GM19035 (cell line): ENCODE results near the gene AP1S1.
"Not testable (repeated sequence)": the region's sequence is repeated elsewhere in the genome, so short reads cannot be mapped to it uniquely, and the experiment has no call there.

Source experiments
- ATAC-seq: cut with Tn5 transposase; IDR thresholded peaks from one replicate; pipeline ENCODE4 v1.9.1; 2021; ENCODE audit not compliant: unreplicated experiment

AP1S1 gene

DNA sequence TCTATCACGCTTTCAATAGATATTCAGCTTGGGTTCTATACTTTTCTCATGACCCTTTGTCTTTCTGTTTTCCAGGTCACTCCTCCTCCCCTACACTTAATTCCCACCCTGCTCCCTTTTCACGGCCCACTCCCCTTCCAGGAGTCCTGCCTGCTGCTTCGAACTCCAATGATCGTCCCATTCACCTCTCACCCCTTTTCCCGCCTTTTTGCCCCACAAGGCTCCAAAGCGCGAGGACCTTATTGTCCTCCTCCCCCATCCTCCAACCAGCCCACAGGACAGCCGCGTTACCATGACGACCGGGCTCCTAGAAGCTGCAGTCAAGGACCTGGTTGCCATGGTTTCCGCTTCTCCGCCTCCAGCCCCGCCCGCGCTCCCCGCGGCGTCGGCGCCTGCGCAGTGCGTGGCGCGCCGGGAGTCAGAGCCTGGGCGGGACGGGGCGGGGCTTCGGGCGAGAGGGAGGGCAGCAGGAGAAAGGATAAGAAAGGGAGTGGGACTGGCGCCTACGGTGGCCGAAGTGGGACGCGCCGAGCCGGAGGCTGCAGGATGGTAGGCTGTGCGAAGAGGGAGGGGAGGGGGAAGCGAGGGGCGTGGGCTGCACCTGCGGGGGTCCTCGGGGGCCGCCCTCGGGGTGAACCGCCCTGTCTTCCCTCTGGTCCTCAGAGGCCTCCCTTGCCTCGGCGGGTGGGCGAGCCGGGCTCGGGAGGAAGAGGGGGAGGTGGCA lies at the start of gene AP1S1:
Gene AP1S1, plus strand, starts transcription at position 508 of the 724 bp plus-strand sequence. Its CDS starts 39 bp downstream, at position 547.
- peak; percentile 76 for ATAC-seq

DNA sequence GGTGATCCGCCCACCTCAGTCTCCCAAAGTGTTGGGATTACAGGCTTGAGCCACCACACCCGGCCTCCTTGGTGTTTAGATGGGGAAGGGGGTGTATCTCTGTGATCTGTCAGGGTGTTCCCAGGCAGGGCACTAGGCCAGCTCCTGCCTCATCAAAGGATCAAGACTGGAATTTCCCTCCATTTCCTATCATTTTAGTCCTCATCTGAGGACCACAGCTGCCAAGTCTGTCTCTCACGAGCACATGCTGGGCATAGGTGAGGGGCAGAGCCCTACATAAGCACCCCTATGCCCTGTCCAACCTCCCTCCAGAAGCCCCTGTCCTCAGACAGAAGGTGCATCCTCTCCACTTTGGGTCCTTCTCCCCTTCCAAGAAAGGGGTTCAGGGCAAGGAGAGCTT lies 49.5 kb upstream of the AP1S1 start:
- no peak for ATAC-seq

DNA sequence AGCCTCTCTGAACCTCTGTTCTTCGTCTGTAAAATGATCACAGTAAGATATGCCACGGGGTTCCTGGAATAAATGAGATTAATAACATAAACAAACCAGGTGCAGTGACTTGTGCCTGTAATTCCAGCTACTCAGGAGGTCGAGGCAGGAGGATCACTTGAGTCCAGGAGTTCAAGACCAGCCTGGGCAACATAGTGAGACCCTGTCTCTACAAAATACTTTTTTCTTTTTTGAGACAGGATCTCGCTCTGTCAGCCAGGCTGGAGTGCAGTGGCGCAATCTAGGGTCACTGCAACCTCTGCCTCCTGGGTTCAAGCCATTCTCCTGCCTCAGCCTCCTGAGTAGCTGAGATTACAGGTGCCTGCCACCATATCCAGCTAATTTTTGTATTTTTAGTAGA lies 49.0 kb upstream of the AP1S1 start:
- not testable (repeated sequence) for ATAC-seq

DNA sequence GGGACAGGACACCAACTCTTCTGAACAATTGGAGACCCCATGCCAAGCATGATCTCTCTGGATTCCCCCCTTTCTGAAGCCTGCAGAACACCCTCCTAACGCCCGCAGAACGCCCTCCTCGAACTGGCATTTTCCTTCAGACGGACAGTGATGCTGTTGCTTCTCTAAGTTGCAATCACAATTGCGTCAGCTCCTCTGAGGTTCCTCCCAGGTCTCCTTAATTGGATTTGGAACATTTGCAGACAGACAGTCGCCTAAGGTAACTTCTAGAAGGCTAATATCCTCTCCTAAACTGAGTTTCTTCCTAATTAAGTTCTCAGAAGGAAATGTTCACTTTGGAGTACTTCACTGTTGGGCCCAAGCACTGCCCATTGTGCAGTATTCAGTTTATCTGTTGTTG lies 47.9 kb upstream of the AP1S1 start:
- no peak for ATAC-seq

DNA sequence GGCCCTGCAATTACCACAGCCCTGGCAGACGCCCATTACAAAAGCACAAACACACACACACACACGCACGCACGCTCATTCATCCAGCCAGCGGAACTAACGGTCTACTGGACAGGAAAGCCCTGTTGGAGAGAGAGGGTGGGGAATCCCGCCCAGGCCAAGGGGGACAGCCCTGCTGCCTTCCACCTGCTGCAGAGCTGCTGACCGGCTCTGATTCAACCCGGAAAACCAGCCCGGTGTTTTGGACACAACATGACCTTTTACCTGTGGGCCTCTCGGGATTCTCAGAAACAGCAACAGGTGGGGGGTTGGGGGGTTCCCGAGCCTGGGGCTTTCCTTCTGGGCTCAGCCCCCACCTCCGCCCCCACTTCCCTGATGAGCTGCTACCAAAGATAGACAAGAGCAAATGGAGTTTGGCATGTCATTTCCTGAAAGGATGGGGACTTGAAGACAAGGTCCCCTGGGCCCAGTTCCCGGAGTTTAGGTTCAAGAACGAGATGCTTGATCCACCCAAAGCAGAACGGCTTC lies 45.9 kb upstream of the AP1S1 start:
- ATAC-seq = no peak

DNA sequence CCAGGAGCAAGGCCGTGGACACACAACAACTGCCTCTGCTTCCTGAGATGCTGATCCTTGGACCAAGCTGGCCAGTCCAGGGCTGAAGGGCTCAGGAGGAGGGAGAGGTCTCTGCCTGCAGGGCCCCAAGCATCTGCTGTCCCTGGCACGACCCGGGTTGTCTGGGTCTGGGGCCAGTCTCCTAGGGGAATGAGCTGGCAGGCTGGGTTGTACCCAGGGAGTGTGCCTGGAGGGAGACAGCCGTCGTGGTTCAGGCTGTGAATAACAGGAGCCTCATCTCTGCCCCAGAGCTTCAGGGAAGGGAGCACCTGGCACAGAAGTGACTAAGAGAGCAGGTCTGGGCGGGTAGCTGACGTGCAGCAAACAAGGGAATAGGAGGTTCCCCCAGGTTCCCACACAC lies 45.3 kb upstream of the AP1S1 start:
- ATAC-seq = no peak

DNA sequence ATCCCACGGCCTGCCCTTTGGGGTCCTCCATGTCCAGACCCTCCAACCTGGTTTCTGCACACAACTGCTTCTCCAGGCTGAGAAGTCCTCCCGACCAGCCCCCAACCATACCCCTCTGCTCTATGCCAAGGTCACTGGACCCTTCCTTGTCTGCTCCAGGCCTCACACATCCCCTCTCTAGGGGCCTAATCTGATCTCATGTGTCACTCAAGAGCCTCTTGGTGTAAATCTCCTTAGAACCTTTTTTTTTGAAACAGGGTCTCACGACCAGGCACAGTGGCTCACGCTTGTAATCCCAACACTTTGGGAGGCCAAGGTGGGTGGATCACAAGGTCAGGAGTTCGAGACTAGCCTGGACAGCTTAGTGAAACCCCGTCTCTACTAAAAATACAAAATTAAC lies 44.9 kb upstream of the AP1S1 start:
- ATAC-seq = no peak

DNA sequence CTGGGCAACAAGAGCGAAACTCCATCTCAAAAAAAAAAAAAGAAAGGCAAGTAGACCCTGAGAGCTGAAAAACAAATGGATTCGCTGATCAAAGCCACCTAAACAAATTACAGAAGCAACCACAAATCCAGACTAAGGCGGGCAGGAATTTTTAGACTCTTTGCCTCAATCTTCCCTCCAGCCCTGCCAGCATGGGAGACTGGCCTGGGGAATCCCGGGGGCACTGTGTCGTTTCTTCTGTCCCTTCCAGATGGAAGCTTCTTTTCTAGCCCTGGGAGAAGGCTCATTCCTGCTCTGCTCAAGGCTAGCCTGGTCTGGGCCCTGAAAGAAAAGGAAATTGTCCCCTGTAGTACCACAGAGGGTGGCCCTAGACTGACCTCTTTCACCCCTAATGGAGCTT lies 43.0 kb upstream of the AP1S1 start:
- no peak for ATAC-seq

DNA sequence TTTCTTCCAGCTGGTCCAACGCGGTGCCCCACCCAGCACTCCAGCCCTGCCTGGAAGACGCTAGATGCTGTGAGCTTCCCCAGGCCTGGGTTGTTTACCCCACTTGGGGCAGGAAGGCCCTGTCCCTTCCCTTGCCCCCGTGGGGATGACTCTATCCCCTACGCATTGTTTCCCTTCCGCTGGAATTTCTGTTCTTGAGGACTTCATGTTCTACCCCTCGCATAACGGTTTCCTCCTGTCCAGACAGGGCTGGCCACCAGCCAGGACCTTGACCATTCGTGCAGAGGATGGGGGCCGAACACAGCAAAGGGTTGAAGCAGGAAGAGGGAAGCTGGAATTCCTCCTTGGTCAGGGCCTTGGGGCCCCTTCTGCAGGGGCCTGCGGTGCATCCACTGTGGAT lies 42.0 kb upstream of the AP1S1 start:
- no peak for ATAC-seq

DNA sequence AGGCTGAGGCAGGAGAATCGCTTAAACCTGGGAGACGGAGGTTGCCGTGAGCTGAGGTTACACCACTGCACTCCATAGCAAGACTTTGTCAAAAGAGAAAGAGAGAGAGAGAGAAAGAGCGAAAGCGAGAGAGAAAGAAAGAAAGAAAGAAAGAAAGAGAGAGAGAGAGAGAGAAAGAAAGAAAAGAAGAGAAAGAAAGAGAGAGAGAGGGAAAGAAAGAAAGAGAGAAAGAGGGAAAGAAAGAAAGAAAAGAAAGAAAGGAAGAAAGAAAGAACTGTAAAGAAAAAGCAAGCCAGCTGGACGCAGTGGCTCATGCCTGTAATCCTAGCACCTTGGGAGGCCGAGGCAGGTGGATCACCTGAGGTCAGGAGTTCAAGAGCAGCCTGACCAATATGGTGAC lies 41.1 kb upstream of the AP1S1 start:
- not testable (repeated sequence) for ATAC-seq

DNA sequence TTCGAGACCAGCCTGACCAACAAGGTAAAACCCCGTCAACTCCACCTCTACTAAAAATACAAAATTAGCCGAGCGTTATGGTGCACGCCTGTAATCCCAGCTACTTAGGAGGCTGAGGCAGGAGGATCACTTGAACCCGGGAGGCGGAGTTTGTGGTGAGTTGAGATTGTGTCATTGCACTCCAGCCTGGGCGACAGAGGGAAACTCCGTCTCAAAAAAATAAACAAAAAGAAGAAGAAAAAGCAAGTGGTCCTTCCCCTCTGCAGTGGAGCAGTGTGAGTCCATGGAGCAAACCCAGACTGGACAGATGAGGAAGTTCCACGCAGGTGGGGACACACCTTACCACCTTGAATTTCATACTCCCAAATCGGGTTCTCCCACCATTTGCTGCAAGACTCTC lies 40.4 kb upstream of the AP1S1 start:
- no peak for ATAC-seq

DNA sequence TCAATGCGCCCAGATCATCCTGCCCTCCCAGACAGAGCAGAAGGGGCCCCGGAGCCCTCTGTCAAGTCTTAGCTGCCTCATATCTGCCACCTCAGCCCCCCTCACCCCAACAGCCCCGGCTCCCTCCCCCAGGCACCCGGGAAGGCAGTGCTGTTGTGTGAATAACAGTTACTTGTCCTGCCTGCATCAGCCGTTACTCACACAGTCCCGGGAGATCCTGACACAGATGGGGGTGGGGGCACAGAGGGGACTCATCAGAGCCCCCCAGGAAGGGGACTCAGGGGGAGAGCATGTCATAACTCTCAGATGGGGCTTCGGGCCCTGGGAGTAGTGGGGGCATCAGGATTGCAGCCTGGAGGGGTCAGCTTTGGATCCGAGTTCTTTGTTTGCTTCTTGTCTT lies 39.8 kb upstream of the AP1S1 start:
- ATAC-seq = no peak

DNA sequence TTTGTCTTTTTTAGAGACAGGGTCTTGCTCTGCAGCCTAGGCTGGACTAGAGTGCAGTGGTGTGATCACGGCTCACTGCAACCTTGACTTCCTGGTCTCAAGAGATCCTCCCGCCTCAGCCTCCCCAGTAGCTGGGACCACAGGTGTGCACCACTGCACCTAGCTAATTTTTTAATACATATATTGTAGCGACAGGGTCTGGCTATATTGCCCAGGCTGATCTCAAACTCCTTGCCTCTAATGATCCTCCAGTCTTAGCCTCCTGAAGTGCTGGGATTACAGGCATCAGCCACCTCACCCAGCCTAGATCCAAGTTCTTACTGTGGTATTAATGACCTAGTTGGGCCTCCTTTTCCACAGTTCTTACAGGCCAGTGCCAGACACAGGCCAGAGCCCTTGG lies 39.1 kb upstream of the AP1S1 start:
- no peak for ATAC-seq

DNA sequence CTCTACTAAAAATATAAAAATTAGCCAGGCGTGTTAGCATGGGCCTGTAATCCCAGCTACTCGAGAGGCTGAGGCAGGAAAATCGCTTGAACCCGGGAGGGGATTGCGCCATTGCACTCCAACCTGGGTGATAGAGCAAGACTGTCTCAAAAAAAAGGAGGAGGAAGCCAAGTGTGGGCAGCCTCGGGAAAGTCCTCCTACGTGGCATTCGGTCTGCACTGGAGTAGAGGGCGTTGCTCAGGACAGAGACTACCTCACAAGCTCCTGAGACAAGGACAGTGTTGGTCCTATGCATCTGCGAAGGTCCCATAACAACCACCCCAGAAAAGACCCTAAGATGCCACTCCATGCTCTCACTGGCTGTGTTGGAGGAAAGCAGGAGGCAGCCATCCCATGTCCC lies 37.4 kb upstream of the AP1S1 start:
- no peak for ATAC-seq

DNA sequence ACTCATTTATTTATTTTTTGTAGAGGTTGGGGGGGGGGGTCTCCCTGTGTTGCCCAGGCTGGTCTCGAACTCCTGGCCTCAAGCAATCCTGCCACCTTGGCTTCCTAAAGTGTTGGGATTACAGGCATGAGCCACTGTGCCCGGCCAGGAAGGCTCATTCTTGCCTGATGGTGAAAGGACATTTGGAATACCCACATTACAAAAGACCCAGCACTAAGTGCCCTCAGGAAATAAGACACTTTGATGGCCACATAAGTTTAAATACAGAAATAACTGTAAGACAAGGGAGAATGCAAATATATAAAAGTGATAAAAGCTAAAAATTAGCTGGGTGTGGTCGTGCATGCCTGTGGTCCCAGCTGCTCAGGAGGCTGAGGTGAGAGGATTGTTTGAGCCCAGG lies 35.4 kb upstream of the AP1S1 start:
- ATAC-seq = no peak

DNA sequence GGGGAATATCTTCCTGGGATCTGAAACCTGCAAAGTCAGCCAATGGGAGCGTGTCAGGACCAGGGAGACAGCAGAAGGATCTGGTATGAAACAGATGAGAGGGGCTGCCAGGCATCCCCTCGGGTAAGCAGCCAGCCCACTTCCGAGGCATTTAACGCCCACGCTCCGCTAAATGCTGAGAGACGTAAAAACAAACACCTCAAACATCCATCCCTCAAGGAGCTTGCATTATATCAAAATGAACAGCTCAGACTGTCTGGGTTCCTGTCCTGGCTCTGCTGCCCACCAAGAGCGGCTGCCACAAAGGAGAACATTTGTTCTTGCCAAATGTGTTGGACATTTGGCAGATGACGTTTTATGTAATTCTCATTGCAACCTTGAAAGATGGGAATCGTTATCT lies 34.4 kb upstream of the AP1S1 start:
- ATAC-seq = no peak

DNA sequence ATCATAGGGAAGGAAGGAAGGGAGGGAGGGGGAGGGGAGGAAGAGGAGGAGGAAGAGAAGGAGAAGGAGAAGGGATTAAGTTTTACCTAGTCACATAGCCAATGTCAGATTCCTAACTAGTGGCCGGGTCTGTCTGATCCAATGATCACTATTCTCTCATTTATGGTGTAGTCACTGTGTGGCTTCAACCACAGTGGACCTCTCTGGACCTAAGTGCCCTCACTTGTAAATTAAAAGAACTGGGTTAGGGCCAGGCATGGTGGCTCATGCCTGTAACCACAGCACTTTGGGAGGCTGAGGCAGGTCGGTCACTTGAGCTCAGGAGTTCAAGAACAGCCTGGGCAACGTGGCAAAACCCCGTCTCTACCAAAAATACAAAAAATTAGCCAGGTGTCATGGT lies 34.0 kb upstream of the AP1S1 start:
- ATAC-seq = no peak

DNA sequence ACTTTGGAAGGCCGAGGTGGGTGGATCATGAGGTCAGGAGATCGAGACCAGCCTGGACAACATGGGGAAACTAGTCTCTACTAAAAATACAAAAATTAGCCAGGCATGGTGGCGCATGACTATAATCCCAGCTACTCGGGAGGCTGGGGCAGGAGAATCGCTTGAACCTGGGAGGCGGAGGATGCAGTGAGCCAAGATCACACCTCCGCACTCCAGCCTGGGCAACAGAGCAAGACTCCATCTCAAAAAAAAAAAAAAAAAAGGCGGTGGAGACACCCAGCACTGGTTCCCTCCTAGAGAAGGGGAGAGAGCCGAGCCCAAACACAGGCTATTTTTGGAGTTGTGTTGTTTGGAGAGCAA lies 32.7 kb upstream of the AP1S1 start:
- not testable (repeated sequence) for ATAC-seq

DNA sequence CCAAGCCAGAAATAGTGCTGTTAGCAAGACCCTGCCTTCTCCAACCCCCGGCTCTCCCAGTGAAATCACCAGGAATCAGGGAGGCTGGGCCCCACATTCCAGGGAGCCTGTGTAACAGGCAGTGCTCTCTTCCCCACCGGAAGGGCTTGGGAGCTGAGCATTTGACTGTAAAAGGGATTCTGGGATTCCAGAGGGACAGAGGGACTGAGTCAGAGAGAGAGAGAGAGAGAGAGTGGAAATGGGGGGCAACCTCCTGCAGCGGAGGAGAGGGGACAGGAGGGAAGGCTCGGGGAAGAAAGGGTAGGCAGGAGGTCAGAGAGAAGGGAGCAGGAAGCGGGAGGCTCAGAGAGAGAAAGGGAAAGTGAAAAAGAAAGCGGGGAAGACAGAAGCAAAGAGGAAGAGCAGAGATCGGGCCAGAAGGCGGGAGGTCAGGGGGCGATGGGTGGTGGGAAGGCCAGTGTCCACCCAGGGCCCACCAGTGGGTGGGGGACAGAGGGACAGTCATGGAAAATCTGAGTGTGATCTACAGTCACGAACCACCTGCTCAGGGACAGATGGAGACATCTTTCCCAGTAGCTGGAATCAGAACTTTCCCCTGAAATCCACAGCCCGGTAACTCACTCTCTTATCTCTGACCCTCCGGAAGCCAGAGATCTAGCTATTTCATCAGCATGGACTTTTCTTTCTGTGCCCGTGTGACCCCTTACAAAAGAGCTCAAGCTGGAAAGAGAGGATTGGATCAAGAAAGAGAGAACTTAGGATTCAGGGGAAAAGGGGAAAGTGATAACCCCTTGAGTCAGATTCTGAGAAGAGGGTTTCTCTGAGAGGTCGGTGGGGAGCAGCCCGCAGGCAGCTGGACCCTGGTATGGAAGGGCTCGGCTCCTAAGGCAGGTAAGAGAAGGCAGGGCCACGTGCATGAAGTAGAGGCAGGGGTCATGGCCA lies 32.0 kb upstream of the AP1S1 start:
- no peak for ATAC-seq

DNA sequence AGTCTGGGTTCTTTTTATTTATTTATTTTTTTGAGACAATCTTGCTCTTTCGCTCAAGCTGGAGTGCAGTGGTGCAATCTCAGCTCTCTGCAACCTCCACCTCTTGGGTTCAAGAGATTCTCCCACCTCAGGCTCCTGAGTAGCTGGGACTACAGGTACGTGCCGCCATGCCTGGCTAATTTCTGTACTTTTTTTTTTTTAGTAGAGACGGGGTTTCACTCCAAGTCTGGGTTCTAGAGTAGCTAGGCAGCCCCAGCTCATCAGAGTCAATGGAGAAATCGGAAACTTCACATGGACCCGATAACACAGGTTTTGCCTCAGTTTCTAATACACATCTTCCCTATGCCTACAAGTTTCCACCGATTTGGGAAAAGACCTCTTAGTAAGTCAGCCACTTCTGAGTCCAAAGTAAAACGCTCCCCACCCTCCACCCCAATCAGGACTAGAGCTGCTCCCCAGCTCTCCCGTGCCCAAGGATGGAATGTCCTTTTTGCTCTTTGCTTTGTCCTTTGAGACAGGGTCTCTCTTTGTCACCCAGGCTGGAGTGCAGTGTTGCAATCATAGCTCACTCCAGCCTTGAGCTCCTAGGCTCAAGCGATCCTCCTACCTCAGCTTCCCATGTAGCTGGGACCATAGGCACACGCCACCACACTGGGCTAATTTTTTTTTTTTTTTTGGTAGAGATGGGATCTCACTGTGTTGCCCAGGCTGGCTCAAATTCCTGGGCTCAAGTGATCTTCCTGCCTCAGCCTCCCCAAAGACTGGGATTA lies 31.2 kb upstream of the AP1S1 start:
- ATAC-seq = no peak

DNA sequence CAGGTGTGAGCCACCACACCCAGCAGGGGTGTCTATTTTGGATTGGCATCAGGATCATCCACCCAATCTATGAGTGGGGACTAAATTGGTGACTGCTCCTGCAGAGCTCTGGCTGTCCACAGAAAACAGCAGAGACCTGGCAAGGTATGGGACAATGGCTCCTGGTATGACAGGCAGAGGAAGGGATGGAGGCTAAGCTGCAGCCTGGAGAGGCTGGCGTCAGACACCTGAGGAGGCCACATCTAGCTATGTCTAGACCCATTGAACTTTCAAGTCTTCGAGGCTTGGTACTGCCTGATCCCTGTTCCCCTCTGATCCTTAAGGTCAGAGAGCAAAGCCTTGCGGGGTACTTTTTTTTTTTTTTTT lies 30.6 kb upstream of the AP1S1 start:
- ATAC-seq = no peak
